Measurements from ENCODE around the gene ROBO1.
"Not testable (repeated sequence)": the region's sequence is repeated elsewhere in the genome, so short reads cannot be mapped to it uniquely, and the experiment has no call there.

ROBO1 gene

GRCh38 chr3:78738833-78739232 is 1029.0 kb downstream of the ROBO1 start:
- no peaks in the 10 kb centered on the region for H3K9me3 ChIP-seq (replicated peaks; ENCODE audit: low read length)
- no peak overlapping the region for H3K4me2 ChIP-seq (ENCODE audit: low read length)
- H3K4me3 ChIP-seq (ENCODE audit: low read length): no peak overlapping the region
- H3K36me3 ChIP-seq (ENCODE audit: insufficient read depth, low read length): no peaks in the 10 kb centered on the region
- H3K4me1 ChIP-seq (ENCODE audit: control insufficient read depth, insufficient read depth, low read length): peaks cover 6% of the 10 kb centered on the region
- no peak overlapping the region for H3K9ac ChIP-seq (ENCODE audit: low read depth, low read length)
- H3K27me3 ChIP-seq (ENCODE audit: control insufficient read depth, insufficient read depth, low read length): no peaks in the 10 kb centered on the region

- no peaks in the 10 kb centered on the region for H3K9me3 ChIP-seq (replicated peaks; ENCODE audit: low read length)
- H3K4me2 ChIP-seq (ENCODE audit: low read length): no peak overlapping the region
- peaks cover 6% of the 10 kb centered on the region for H3K4me1 ChIP-seq (ENCODE audit: control insufficient read depth, insufficient read depth, low read length)
- H3K36me3 ChIP-seq (ENCODE audit: insufficient read depth, low read length): no peaks in the 10 kb centered on the region
- H3K27me3 ChIP-seq (ENCODE audit: control insufficient read depth, insufficient read depth, low read length): no peaks in the 10 kb centered on the region
- no peak overlapping the region for H3K4me3 ChIP-seq (ENCODE audit: low read length)
- H3K9ac ChIP-seq (ENCODE audit: low read depth, low read length): no peak overlapping the region
These were observed 1029.8 kb downstream of the ROBO1 start for GRCh38 chr3:78737988-78738387.

- Histone ChIP-seq H3K4me3 (ENCODE audit: low read length) (no peak overlapping the region), H3K9me3 (replicated peaks; ENCODE audit: low read length) (no peaks in the 10 kb centered on the region), H3K36me3 (ENCODE audit: insufficient read depth, low read length) (no peaks in the 10 kb centered on the region), H3K9ac (ENCODE audit: low read depth, low read length) (no peak overlapping the region), H3K4me2 (ENCODE audit: low read length) (no peak overlapping the region), H3K27me3 (ENCODE audit: control insufficient read depth, insufficient read depth, low read length) (no peaks in the 10 kb centered on the region), H3K4me1 (ENCODE audit: control insufficient read depth, insufficient read depth, low read length) (peaks cover 6% of the 10 kb centered on the region)
These were observed 1030.9 kb downstream of the ROBO1 start for GRCh38 chr3:78736863-78737262.

GRCh38 chr3:78734048-78734637 is 1033.7 kb downstream of the ROBO1 start:
- no peaks in the 10 kb centered on the region for H3K27me3 ChIP-seq (ENCODE audit: control insufficient read depth, insufficient read depth, low read length)
- H3K9ac ChIP-seq (ENCODE audit: low read depth, low read length): no peak overlapping the region
- H3K4me3 ChIP-seq (ENCODE audit: low read length): no peak overlapping the region
- H3K4me1 ChIP-seq (ENCODE audit: control insufficient read depth, insufficient read depth, low read length): peaks cover 6% of the 10 kb centered on the region
- H3K4me2 ChIP-seq (ENCODE audit: low read length): no peak overlapping the region
- no peaks in the 10 kb centered on the region for H3K36me3 ChIP-seq (ENCODE audit: insufficient read depth, low read length)
- no peaks in the 10 kb centered on the region for H3K9me3 ChIP-seq (replicated peaks; ENCODE audit: low read length)

- Histone ChIP-seq H3K9me3 (replicated peaks; ENCODE audit: low read length) (no peaks in the 10 kb centered on the region), H3K9ac (ENCODE audit: low read depth, low read length) (no peak overlapping the region), H3K27me3 (ENCODE audit: control insufficient read depth, insufficient read depth, low read length) (no peaks in the 10 kb centered on the region), H3K36me3 (ENCODE audit: insufficient read depth, low read length) (no peaks in the 10 kb centered on the region), H3K4me3 (ENCODE audit: low read length) (no peak overlapping the region), H3K4me2 (ENCODE audit: low read length) (no peak overlapping the region), H3K4me1 (ENCODE audit: control insufficient read depth, insufficient read depth, low read length) (peaks cover 2% of the 10 kb centered on the region)
These were observed 1034.9 kb downstream of the ROBO1 start for GRCh38 chr3:78732893-78733292.

GRCh38 chr3:78732471-78732870 is 1035.3 kb downstream of the ROBO1 start:
- Histone ChIP-seq H3K4me1 (ENCODE audit: control insufficient read depth, insufficient read depth, low read length) (no peaks in the 10 kb centered on the region), H3K27me3 (ENCODE audit: control insufficient read depth, insufficient read depth, low read length) (no peaks in the 10 kb centered on the region), H3K4me3 (ENCODE audit: low read length) (no peak overlapping the region), H3K9me3 (replicated peaks; ENCODE audit: low read length) (no peaks in the 10 kb centered on the region), H3K4me2 (ENCODE audit: low read length) (no peak overlapping the region), H3K9ac (ENCODE audit: low read depth, low read length) (no peak overlapping the region), H3K36me3 (ENCODE audit: insufficient read depth, low read length) (no peaks in the 10 kb centered on the region)

GRCh38 chr3:78729946-78730345 is 1037.9 kb downstream of the ROBO1 start:
- Histone ChIP-seq H3K27me3 (ENCODE audit: control insufficient read depth, insufficient read depth, low read length) (no peaks in the 10 kb centered on the region), H3K36me3 (ENCODE audit: insufficient read depth, low read length) (no peaks in the 10 kb centered on the region), H3K4me1 (ENCODE audit: control insufficient read depth, insufficient read depth, low read length) (no peaks in the 10 kb centered on the region), H3K4me3 (ENCODE audit: low read length) (no peak overlapping the region), H3K9me3 (replicated peaks; ENCODE audit: low read length) (no peaks in the 10 kb centered on the region), H3K4me2 (ENCODE audit: low read length) (no peak overlapping the region), H3K9ac (ENCODE audit: low read depth, low read length) (no peak overlapping the region)

GRCh38 chr3:78728406-78729145 is 1039.2 kb downstream of the ROBO1 start:
- H3K9ac ChIP-seq (ENCODE audit: low read depth, low read length): no peak overlapping the region
- H3K4me1 ChIP-seq (ENCODE audit: control insufficient read depth, insufficient read depth, low read length): no peaks in the 10 kb centered on the region
- H3K9me3 ChIP-seq (replicated peaks; ENCODE audit: low read length): no peaks in the 10 kb centered on the region
- no peaks in the 10 kb centered on the region for H3K27me3 ChIP-seq (ENCODE audit: control insufficient read depth, insufficient read depth, low read length)
- no peaks in the 10 kb centered on the region for H3K36me3 ChIP-seq (ENCODE audit: insufficient read depth, low read length)
- H3K4me3 ChIP-seq (ENCODE audit: low read length): no peak overlapping the region
- no peak overlapping the region for H3K4me2 ChIP-seq (ENCODE audit: low read length)

- no peaks in the 10 kb centered on the region for H3K9me3 ChIP-seq (replicated peaks; ENCODE audit: low read length)
These were observed 1041.3 kb downstream of the ROBO1 start for GRCh38 chr3:78726545-78726944.

GRCh38 chr3:78725703-78726246 is 1042.0 kb downstream of the ROBO1 start:
- Histone ChIP-seq H3K4me3 (ENCODE audit: low read length) (no peak overlapping the region), H3K4me1 (ENCODE audit: control insufficient read depth, insufficient read depth, low read length) (no peaks in the 10 kb centered on the region), H3K9ac (ENCODE audit: low read depth, low read length) (no peak overlapping the region), H3K36me3 (ENCODE audit: insufficient read depth, low read length) (no peaks in the 10 kb centered on the region), H3K27me3 (ENCODE audit: control insufficient read depth, insufficient read depth, low read length) (no peaks in the 10 kb centered on the region), H3K4me2 (ENCODE audit: low read length) (no peak overlapping the region), H3K9me3 (replicated peaks; ENCODE audit: low read length) (no peaks in the 10 kb centered on the region)

More at GRCh38 chr3:78726545-78726944, 1041.3 kb downstream of the ROBO1 start:
- Histone ChIP-seq H3K4me1 (ENCODE audit: control insufficient read depth, insufficient read depth, low read length) (no peaks in the 10 kb centered on the region), H3K27me3 (ENCODE audit: control insufficient read depth, insufficient read depth, low read length) (no peaks in the 10 kb centered on the region), H3K4me3 (ENCODE audit: low read length) (no peak overlapping the region), H3K9ac (ENCODE audit: low read depth, low read length) (no peak overlapping the region), H3K4me2 (ENCODE audit: low read length) (no peak overlapping the region), H3K36me3 (ENCODE audit: insufficient read depth, low read length) (no peaks in the 10 kb centered on the region)

GRCh38 chr3:78724859-78725258 is 1042.9 kb downstream of the ROBO1 start:
- Histone ChIP-seq H3K9ac (ENCODE audit: low read depth, low read length) (no peak overlapping the region), H3K36me3 (ENCODE audit: insufficient read depth, low read length) (no peaks in the 10 kb centered on the region), H3K4me3 (ENCODE audit: low read length) (no peak overlapping the region), H3K4me2 (ENCODE audit: low read length) (no peak overlapping the region), H3K27me3 (ENCODE audit: control insufficient read depth, insufficient read depth, low read length) (no peaks in the 10 kb centered on the region), H3K4me1 (ENCODE audit: control insufficient read depth, insufficient read depth, low read length) (no peaks in the 10 kb centered on the region), H3K9me3 (replicated peaks; ENCODE audit: low read length) (no peaks in the 10 kb centered on the region)

- H3K9me3 ChIP-seq (replicated peaks; ENCODE audit: low read length); H3K9ac ChIP-seq (ENCODE audit: low read depth, low read length); H3K27me3 ChIP-seq (ENCODE audit: control insufficient read depth, insufficient read depth, low read length); H3K4me3 ChIP-seq (ENCODE audit: low read length); H3K36me3 ChIP-seq (ENCODE audit: insufficient read depth, low read length); H3K4me2 ChIP-seq (ENCODE audit: low read length); H3K4me1 ChIP-seq (ENCODE audit: control insufficient read depth, insufficient read depth, low read length): not testable (repeated sequence)
These were observed 1043.4 kb downstream of the ROBO1 start for GRCh38 chr3:78724364-78724763.
